Right renal pelvis (tissue), 4 donors: Measurements from ENCODE around the gene HSD17B2. TPM values are rescaled to one million over a fixed set of nuclear protein-coding genes. Genes with fewer than 3 reads are reported as not detected.

ENCODE experiments used
- DNase-seq, 4 donors: peaks; one replicate each; pipeline ENCODE4 v3.0.0-alpha.2; 2013; ENCODE audit warnings: low read depth in 4 of 4, low spot score in 3 of 4, missing footprints in 1 of 4
- polyA plus RNA-seq, 4 donors: library from polyadenylated mRNA; unstranded; fragments of 120-200 nt; gene quantifications; one replicate each; pipeline ENCODE4 v1.2.1, GENCODE V29; 2013; ENCODE audit not compliant: insufficient read length in 4 of 4

The HSD17B2 gene
- polyA plus RNA-seq, 4 donors = 12.1 to 19.1 (median 15.5) TPM

DNA sequence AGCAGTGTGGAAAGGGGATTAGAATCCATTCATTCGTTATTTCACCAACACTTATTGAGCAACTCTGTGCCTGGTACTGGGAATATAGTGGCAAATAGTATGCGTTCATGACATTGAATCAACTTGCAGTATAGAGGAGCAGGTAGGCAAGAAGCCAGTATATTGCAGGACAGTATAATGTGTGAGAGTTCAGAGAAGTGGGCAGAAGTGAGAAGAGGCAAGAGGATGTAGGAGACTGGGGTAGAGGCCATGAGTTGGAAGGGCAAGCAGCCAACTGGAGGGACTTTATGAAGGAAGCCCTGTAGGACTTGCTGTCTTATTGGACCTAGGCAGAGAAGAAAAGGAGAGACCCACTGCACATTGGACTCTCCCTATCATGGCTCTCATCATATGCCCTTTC lies 12.3 kb downstream of the HSD17B2 start:
- no peak for DNase-seq

DNA sequence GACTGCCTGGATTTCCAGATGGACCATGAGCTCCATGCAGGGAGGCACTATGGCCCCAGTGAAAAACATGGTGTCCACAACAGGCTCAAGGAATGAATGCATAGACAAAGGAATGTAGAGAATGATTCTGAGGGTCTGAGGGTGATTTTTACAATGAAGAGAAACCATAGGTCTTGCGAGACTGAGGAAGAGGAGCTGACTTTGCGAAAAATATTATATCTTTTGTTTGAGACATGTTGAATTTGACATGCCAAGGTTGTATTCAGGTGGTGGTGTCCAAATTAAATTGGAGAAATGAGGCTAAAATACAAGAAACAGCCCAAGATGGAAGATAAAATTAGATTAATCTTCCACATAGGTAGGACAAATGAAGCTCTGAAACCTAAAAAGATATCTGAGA lies 12.7 kb downstream of the HSD17B2 start:
- DNase-seq = no peak

DNA sequence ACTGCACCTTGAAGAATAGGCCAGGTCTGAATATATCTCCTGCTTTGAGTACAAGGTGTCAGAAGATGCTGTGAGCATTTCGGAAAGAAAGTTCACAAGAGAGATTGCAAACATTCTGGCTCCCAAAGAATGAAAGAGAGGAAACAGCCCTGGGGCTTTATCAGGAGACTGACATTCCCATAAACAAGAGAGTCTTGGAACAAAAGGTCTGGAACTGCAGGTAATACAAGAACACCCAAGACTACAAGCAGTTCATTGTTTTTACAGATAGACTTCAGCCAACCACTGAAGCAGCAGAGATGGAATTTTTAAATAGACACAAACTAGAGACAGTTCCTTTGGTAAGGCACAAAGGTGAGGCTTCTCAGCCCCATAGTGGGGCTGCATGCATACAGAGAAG lies 14.4 kb downstream of the HSD17B2 start:
- DNase-seq = no peak

DNA sequence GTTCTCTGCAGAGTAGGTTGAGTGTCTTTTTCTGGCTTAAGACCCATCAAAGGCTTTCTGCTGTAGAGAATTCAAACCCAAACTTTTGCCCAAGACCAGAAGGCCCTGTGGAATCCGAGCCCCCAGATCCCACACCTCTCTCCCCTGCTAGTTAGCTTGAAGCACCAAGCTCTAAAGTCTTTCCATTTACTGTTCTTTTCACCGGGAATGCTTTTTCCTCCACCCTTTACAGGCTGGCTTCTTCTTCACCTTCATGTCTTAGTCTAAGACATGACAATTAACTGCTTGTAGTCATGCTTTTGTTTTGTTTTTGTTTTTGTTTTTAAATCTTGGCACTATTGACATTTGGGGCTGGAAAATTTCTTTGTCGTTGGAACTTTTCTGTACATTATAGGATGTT lies 15.5 kb downstream of the HSD17B2 start:
- no peak for DNase-seq

GRCh38 chr16:82050909-82051357 lies 15.9 kb downstream of the HSD17B2 start:
- DNase-seq = no peak

- no peak for DNase-seq
Observed at GRCh38 chr16:82051656-82052055, 16.6 kb downstream of the HSD17B2 start.

GRCh38 chr16:82055117-82055516 lies 20.1 kb downstream of the HSD17B2 start:
- DNase-seq = no peak

- no peak for DNase-seq
Observed at GRCh38 chr16:82055728-82056549, 20.9 kb downstream of the HSD17B2 start.

DNA sequence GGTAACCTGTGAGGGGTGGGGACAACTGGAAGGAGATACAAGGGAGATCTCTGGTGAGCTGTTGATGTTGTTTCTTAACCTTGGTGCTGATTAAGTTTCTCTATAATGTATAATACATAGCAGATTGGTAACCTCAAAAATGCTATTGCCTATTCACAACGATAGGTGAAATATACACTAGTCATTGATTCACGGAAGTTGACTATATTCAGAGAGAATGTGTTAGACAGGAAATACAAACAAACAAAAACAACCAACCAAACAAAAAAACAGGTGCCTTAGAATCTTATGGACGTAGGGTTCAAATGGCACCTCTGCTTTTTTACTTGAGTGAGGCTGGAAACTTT lies 21.5 kb downstream of the HSD17B2 start:
- DNase-seq = no peak

GRCh38 chr16:82059161-82059982 lies 24.3 kb downstream of the HSD17B2 start:
- no peak for DNase-seq

GRCh38 chr16:82059983-82060421 lies 24.9 kb downstream of the HSD17B2 start:
- DNase-seq = no peak

DNA sequence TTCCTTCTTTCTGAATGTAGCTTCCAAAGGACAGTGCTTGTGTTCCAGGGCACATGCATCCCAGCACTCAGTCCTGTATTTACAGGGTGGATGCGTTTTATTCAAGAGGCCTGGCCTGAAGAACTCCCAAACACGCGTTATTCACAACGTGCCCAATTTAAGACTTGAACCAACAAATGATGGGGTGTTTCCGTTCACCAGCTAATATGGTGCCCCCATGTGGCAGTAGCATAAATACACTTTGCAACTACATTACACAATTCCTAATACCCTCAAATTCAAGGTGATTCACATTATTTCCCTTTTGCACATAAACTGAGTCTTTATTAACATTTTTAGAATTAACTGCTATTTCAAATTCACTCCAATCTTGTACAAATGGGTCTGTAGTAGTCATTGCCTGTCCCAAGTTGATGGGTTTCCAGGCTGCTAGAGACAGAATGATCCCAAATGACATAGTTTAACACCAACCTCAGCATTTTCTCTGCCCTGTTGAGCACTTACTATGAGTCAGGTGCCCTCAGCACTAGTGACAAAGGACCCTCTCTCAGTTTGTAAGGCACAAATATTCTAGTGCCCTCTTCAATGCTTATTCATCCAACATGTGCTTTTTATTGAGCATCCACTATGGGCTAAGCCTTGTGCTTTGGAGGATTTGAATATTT lies 26.9 kb downstream of the HSD17B2 start:
- DNase-seq = no peak

DNA sequence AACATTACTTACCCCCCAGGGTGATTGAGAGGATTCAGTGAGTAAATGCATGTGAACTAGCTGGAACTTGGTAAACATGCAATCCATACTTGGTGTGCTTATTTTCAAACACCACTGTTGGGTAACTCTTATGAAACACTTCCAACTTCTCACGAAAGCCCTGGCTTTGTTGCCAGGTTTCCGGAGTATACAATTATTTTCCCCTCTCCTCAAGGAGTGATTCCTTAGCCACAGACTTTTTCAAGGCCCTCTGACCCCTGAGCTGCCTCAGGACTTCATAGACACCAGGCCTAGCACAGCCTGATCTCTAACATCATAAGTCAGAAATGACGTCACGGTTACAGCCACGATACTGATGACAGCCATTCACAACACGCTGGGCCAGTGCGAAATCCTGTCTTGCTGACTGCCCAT lies 27.6 kb downstream of the HSD17B2 start:
- no peak for DNase-seq

DNA sequence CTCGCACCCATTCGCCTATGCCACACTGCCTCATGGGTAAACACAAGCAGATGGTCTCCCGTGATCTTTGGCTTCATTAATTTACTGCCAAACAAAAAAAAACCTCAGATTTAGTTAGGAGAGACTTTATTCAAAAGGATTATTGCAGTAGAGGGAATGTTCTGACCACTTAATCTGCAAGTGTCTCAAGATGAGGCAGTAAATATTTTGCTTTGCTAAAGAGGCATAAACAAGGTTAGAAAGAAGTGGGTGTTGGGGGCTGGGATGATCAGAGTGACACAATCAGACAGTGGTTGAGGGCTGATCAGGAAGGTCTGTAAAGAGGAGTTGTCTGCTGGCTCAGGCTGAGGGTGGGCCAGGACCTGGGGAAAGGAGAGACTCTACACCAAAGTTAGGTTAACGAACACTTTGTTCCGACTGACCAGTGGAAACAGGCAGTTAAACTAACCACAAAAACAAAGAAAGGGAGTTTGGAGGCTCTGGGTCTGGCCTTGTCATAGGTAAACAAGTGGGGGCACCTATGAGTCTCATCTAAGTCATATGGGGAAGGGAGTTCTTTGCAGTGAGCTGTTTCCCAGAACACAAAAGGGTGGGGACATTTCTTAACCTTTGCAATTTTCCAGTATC lies 28.5 kb downstream of the HSD17B2 start:
- DNase-seq = no peak

DNA sequence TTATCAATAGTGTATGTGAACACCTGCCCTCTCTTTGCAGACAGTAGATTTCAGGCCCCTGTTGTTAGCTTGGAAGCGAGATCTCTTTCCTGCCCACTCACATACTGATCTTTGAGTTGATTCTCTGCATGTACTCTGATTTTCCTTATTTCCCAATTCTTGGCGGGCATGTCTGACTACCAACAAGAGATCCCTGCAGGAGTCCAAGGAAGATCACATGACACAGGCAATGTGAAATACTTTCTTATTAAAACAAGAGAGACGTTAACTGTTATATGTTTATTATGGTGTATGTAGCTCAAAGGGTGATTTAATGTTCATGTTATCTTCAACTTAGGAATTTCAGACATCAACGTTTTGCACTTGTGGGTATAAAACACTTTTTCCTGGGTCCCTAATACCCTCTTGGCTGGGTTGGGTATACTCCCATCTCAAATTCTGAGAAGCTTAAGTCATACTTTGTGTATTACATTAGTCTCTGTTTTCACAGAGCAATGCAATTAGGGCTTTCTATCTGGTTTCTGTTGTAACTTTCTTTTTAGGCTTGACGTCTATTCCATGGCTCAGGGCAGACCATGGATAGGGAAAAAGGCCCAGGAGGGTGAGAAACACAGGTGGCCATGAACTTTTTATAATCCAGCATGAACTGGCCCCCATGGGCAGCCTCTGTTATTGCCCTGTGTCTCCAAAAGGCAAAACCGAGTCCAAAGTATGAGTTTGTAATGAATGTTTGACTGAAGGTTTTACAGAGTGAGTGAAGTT lies 32.2 kb downstream of the HSD17B2 start:
- no peak for DNase-seq

GRCh38 chr16:82067804-82068325 lies 32.8 kb downstream of the HSD17B2 start:
- DNase-seq = no peak

GRCh38 chr16:82070656-82071369 lies 35.8 kb downstream of the HSD17B2 start:
- no peak for DNase-seq

DNA sequence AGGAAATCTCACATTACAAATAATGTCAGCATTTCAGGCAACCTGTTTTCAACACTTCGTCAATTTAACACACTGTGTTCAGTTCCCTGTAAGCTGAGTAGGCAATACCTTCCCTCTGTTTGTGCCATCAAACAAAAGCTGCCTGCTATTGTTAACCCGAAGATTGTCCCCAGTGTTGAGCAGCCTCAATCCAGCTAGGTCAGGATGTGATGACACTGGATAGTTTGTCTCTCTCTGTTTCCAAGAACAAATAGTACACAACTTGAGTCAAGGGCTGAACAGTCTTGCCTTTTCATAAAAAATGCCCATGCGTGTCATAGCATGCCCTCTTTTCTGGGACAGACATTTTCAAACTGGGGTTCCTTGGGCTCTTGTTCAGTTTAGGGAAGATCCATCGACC lies 36.4 kb downstream of the HSD17B2 start:
- no peak for DNase-seq

DNA sequence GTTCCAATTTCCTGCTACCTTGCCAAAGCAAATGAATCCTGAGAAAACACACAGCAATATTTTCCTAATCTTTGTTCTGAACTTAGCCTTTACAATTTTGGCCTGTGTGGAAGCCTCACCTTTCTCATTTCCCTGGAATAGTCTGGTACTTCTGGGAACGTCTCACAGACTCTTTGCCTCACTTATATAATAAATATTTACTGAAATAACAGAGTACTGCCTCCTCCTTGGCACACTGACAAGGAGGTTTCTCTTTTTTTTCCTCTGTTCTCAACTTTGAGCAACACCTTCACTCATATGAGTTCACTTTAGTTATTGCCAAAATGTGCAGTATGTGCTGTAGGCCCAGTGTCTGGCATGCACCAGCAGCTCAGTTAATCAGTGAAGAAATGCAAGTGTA lies 37.3 kb downstream of the HSD17B2 start:
- no peak for DNase-seq
